HEK293T (cell line): Measurements from ENCODE around the gene OSMR.

ENCODE experiments used
- SP1 ChIP-seq: fragments of 450-650 bp; IDR thresholded peaks from 2 replicates; pipeline ENCODE4 v1.6.1; 2017
- TARDBP ChIP-seq: fragments of 450-650 bp; IDR thresholded peaks from 2 replicates; pipeline ENCODE4 v1.6.1; 2016

GRCh38 chr5:38879078-38879460 is 33.3 kb downstream of the OSMR start:
- TF ChIP-seq SP1 (no peak), TARDBP (no peak)
